Neuronal stem cell (in vitro differentiated cells): ENCODE measurements around the gene GRID1.
"Not testable (repeated sequence)": the region's sequence is repeated elsewhere in the genome, so short reads cannot be mapped to it uniquely, and the experiment has no call there.

Experiments used
- DNase-seq: peaks from one replicate; pipeline ENCODE4 v3.0.0-alpha.2; 2013; ENCODE audit warnings: low spot score
- H2AFZ ChIP-seq: one replicate; pipeline ENCODE4 v1.6.1; 2013; ENCODE audit warnings: mild to moderate bottlenecking, low read length, inconsistent platforms
- H2AK5ac ChIP-seq: 2 replicates; pipeline ENCODE4 v1.6.1; 2013; ENCODE audit warnings: low read depth, mild to moderate bottlenecking, inconsistent platforms, low read length, moderate library complexity, mixed read lengths
- H2BK120ac ChIP-seq: 2 replicates; pipeline ENCODE4 v1.6.1; 2013; ENCODE audit warnings: low read depth, mild to moderate bottlenecking, inconsistent platforms, low read length, moderate library complexity, mixed read lengths
- H2BK12ac ChIP-seq: one replicate; pipeline ENCODE4 v1.6.1; 2013; ENCODE audit warnings: low read length, inconsistent platforms
- H2BK15ac ChIP-seq: 2 replicates; pipeline ENCODE4 v1.6.1; 2013; ENCODE audit warnings: mild to moderate bottlenecking, low read length, inconsistent platforms, mixed read lengths
- H2BK5ac ChIP-seq: one replicate; pipeline ENCODE4 v1.6.1; 2013; ENCODE audit warnings: inconsistent platforms, mild to moderate bottlenecking, low read length, moderate library complexity
- H3K14ac ChIP-seq: one replicate; pipeline ENCODE4 v1.6.1; 2013; ENCODE audit warnings: low read length, inconsistent platforms
- H3K18ac ChIP-seq: 2 replicates; pipeline ENCODE4 v1.6.1; 2013; ENCODE audit warnings: low read length, inconsistent platforms
- H3K23ac ChIP-seq: 2 replicates; pipeline ENCODE4 v1.6.1; 2013; ENCODE audit warnings: low read depth, mild to moderate bottlenecking, mixed read lengths, low read length, inconsistent platforms; ENCODE audit not compliant: poor library complexity
- H3K27ac ChIP-seq: replicated peaks from 3 replicates; pipeline ENCODE4 v1.5.1; 2013; ENCODE audit warnings: low read length, inconsistent platforms
- H3K27me3 ChIP-seq, 3 experiments: 2 replicates each; pipeline ENCODE4 v1.6.1; 2013; ENCODE audit warnings: low read length in 3 of 3, mild to moderate bottlenecking in 2 of 3, inconsistent platforms in 1 of 3, low read depth in 1 of 3, mixed read lengths in 1 of 3, moderate library complexity in 1 of 3; ENCODE audit not compliant: control insufficient read depth in 3 of 3, insufficient read depth in 3 of 3
- H3K36me3 ChIP-seq, 2 donors: replicated peaks in 1 of 2; 2 replicates each; pipeline ENCODE4 v1.6.1; 2013; ENCODE audit warnings: low read length in 2 of 2; ENCODE audit not compliant: control insufficient read depth in 2 of 2, insufficient read depth in 2 of 2
- H3K4ac ChIP-seq: 2 replicates; pipeline ENCODE4 v1.6.1; 2013; ENCODE audit warnings: inconsistent platforms, mild to moderate bottlenecking, low read length, moderate library complexity
- H3K4me1 ChIP-seq, 2 donors: 1 replicate in 1 of 2; 2 replicates in 1 of 2; pipeline ENCODE4 v1.6.1; 2013; ENCODE audit warnings: low read length in 2 of 2, low read depth in 1 of 2; ENCODE audit not compliant: control insufficient read depth in 2 of 2, insufficient read depth in 1 of 2
- H3K4me2 ChIP-seq: one replicate; pipeline ENCODE4 v1.6.1; 2013; ENCODE audit warnings: mild to moderate bottlenecking, low read length, inconsistent platforms; ENCODE audit not compliant: insufficient read depth, poor library complexity, severe bottlenecking
- H3K4me3 ChIP-seq, 2 donors: 2 replicates each; pipeline ENCODE4 v1.5.1; 2013; ENCODE audit warnings: low read length in 2 of 2, mild to moderate bottlenecking in 2 of 2, inconsistent platforms in 1 of 2, moderate library complexity in 1 of 2
- H3K79me1 ChIP-seq: one replicate; pipeline ENCODE4 v1.6.1; 2013; ENCODE audit warnings: low read depth, mild to moderate bottlenecking, inconsistent platforms, low read length, moderate library complexity
- H3K9ac ChIP-seq: one replicate; pipeline ENCODE4 v1.6.1; 2013; ENCODE audit warnings: mild to moderate bottlenecking, low read depth, low read length, inconsistent platforms; ENCODE audit not compliant: poor library complexity
- H3K9me3 ChIP-seq, 2 donors: replicated peaks in 1 of 2; 2 replicates each; pipeline versions ENCODE3 to v1.6.1; 2013; ENCODE audit warnings: low read length in 2 of 2, mild to moderate bottlenecking in 2 of 2, inconsistent platforms in 1 of 2, low read depth in 1 of 2, mixed read lengths in 1 of 2, moderate library complexity in 1 of 2; ENCODE audit not compliant: control insufficient read depth in 2 of 2, insufficient read depth in 1 of 2
- H4K8ac ChIP-seq: one replicate; pipeline ENCODE4 v1.6.1; 2013; ENCODE audit warnings: low read depth, mild to moderate bottlenecking, inconsistent platforms, low read length, moderate library complexity
- H4K91ac ChIP-seq: one replicate; pipeline ENCODE4 v1.6.1; 2013; ENCODE audit warnings: low read length, low read depth, mild to moderate bottlenecking, inconsistent platforms; ENCODE audit not compliant: poor library complexity
- WGBS, 2 donors: extraction: QIAGEN DNeasy Blood & Tissue Kit; methylation state at CpG; one replicate each; pipeline ENCODE4 v1.1.7; 2013; ENCODE audit warnings: missing lambda C conversion rate in 2 of 2, mixed read lengths in 1 of 2; ENCODE audit not compliant: insufficient read length in 2 of 2, insufficient replicate concordance in 1 of 2; ENCODE audit errors: extremely low coverage in 2 of 2; 5-methylcytosine and 5-hydroxymethylcytosine counted together

The GRID1 gene

DNA sequence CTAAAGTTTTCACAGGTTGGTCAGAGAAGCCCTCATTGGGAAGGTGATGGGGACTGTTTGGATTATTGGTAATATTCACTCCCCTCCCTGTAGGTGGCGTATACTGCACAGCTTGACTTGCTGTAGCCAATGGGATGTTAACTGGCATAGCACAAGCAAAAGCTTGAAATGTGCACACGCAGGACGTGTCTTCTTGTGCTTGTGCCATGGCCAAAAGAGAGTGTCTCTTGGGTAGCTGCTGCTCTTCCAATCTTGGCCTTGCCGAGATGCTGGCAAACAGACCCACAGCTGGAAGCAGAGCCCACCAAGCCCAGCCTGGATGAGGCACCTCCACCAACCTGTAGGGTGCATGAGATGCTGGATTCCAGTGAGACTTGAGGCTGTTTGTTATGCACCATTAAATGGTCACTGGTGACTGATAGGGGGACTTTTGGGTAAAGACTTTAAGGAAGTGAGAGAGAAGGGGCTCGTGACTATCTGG lies 266.0 kb downstream of the GRID1 start:
- Histone ChIP-seq H3K9me3 (no peaks in the 10 kb centered on the region), H3K23ac (no peak overlapping the region), H2BK5ac (no peak overlapping the region), H3K9ac (no peak overlapping the region), H2BK12ac (no peak overlapping the region), H2BK120ac (no peak overlapping the region), H3K14ac (no peak overlapping the region), H4K91ac (no peak overlapping the region), H3K4me3 (no peak overlapping the region), H2BK15ac (no peak overlapping the region), H3K27ac (no peak overlapping the region), H3K18ac (peak overlapping the region; percentile 57), H3K4me2 (no peak overlapping the region), H4K8ac (peak overlapping the region; percentile 84), H3K36me3 (no peaks in the 10 kb centered on the region), H3K4me1 (no peaks in the 10 kb centered on the region), H3K79me1 (no peaks in the 10 kb centered on the region), H3K4ac (no peak overlapping the region), H2AFZ (no peak overlapping the region), H3K27me3 (no peaks in the 10 kb centered on the region), H2AK5ac (no peak overlapping the region)
- DNase-seq, result peak; percentile 14
- no CpG with 5 or more reads among the region's 5 CpGs for WGBS, 2 donors

DNA sequence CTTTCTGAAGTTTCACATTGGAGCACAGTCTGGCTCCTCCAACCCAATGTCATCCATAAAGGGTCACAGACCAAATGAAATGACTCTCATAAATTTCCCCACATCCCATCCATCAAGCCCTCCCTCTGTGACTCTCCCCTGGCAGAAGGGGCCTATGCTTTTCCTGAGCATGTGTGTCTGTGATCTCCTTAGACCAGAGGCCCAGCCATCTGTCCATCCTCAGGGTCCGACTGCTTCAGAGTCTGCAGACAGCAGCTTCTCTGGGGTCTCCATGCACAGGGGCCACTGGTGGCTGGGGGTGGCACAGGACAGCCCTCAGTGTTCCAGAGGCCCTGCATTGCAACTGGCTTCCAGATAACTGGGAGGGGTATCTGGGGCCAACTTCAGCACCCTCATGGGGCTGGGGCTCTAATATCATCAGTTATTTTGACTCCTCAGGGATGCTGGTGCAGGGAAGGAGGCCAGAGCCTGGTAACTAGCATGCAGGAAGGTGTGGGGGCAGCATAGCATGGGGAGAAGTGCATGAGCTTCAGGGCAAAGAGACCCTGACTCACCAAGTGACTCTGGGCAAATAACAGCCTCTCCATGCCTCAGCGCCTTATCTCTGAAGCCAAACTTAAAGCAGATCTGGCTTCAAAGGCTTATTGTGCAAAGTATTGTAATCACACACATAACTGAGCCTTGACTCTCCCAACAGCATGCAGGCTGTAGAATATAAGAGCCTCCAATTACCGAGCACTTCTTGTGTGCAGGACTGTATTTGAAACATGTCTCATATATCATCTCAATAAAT lies 266.9 kb downstream of the GRID1 start:
- no CpG with 5 or more reads among the region's 3 CpGs for WGBS, 2 donors
- Histone ChIP-seq H2BK120ac (no peak overlapping the region), H4K91ac (no peak overlapping the region), H3K79me1 (no peaks in the 10 kb centered on the region), H2AFZ (no peak overlapping the region), H3K9ac (no peak overlapping the region), H3K27ac (no peak overlapping the region), H3K27me3 (no peaks in the 10 kb centered on the region), H2BK12ac (no peak overlapping the region), H3K14ac (no peak overlapping the region), H2AK5ac (peak overlapping the region; percentile 2), H3K4me1 (no peaks in the 10 kb centered on the region), H3K9me3 (no peaks in the 10 kb centered on the region), H2BK15ac (no peak overlapping the region), H2BK5ac (no peak overlapping the region), H3K4me3 (no peak overlapping the region), H3K4me2 (no peak overlapping the region), H4K8ac (no peak overlapping the region), H3K4ac (no peak overlapping the region), H3K18ac (no peak overlapping the region), H3K36me3 (no peaks in the 10 kb centered on the region), H3K23ac (no peak overlapping the region)
- no peak for DNase-seq

DNA sequence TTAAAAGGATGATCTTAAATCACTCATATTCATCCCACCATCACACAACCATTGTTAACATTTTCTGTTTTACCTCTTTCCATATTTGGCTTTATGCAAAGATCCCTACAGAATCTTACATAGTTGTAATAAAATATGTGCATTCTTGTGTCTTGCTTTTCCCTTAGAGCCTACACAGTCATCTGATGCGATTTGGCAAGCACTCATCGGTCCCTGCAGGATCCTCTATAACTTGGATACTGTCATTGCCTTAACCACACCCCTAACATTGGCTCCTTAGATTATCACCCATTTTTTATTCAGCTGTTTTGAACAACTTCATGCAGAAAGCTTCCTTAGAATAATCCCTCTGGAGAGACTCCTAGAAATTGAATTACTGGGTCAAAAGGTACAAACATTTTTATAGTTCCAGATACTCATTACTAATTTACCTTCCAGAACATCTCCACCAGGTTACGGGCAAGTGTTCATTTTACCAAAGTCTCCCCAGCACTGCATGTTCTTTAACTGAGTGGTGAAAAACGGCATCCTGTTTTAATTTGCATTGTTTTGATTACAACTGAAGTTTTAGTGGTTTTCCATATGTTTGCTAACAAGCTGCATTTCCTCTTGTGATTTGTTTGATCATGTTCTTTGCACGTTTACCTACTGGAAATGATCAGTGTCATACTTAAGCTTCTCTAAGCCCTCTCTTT lies 268.3 kb downstream of the GRID1 start:
- Histone ChIP-seq H4K91ac (no peak overlapping the region), H3K23ac (no peak overlapping the region), H3K4me3 (no peak overlapping the region), H4K8ac (no peak overlapping the region), H3K9ac (no peak overlapping the region), H2AK5ac (no peak overlapping the region), H2AFZ (no peak overlapping the region), H3K4me2 (no peak overlapping the region), H2BK12ac (no peak overlapping the region), H3K36me3 (no peaks in the 10 kb centered on the region), H2BK5ac (no peak overlapping the region), H2BK15ac (no peak overlapping the region), H3K79me1 (no peaks in the 10 kb centered on the region), H3K18ac (no peak overlapping the region), H3K9me3 (no peaks in the 10 kb centered on the region), H3K4me1 (no peaks in the 10 kb centered on the region), H3K27ac (no peak overlapping the region), H3K27me3 (no peaks in the 10 kb centered on the region), H2BK120ac (no peak overlapping the region), H3K4ac (no peak overlapping the region), H3K14ac (no peak overlapping the region)
- no CpG with 5 or more reads among the region's 5 CpGs for WGBS, 2 donors
- no peak for DNase-seq

DNA sequence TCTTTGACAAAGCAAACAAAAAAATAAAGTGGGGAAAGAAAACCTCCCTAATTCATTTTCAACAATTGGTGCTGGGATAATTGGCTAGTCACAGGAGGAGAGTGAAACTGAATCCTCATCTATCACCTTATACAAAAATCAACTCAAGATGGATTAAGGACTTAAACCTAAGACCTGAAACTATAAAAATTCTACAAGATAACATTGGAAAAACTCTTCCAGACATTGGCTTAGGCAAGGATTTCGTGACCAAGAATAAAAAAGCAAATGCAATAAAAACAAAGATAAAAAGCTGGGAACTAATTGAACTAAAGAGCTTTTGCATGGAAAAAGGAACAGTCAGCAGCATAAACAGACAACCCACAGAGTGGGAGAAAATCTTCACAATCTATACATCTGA lies 271.5 kb downstream of the GRID1 start:
- H3K79me1 ChIP-seq, H2BK15ac ChIP-seq: not testable (repeated sequence)

More for the DNA sequence above, 271.5 kb downstream of the GRID1 start:
- not testable (repeated sequence) for H3K27me3 ChIP-seq, H2AK5ac ChIP-seq, H2AFZ ChIP-seq, H3K4me2 ChIP-seq, H3K9ac ChIP-seq, H4K8ac ChIP-seq, H3K4ac ChIP-seq, H3K27ac ChIP-seq, H2BK12ac ChIP-seq, H3K4me1 ChIP-seq, H3K4me3 ChIP-seq, H2BK5ac ChIP-seq, H3K18ac ChIP-seq, H3K23ac ChIP-seq, DNase-seq, H3K9me3 ChIP-seq, H3K36me3 ChIP-seq, H2BK120ac ChIP-seq, H3K14ac ChIP-seq, H4K91ac ChIP-seq
- no CpG with 5 or more reads among the region's 1 CpG for WGBS, 2 donors
